Activated naive CD8-positive, alpha-beta T cell treated with anti-CD3 and anti-CD28 coated beads, Interleukin-2, amount 10 ng/mL, durations not matched to agents 7 days and 5 days (primary cell): Measurements from ENCODE around the gene PLCB4. TPM values are rescaled to one million over a fixed set of nuclear protein-coding genes. Genes with fewer than 3 reads are reported as not detected.

ENCODE experiments used
- ATAC-seq: fragments of 150-1000 bp; cut with Tn5 transposase; one replicate; pipeline ENCODE4 v1.10.0; 2021; ENCODE audit warnings: low read depth, moderate library complexity
- POLR2A ChIA-PET: fragments of 350-600 bp; sonication (Branson Sonifier 250); formaldehyde crosslinking; loops from one replicate; lab custom pipeline; 2021; ENCODE audit warnings: antibody characterized with exemption; lab: Charles Lee
- DNase-seq: peaks from one replicate; pipeline ENCODE4 v3.0.0; 2021
- H3K27ac Mint-ChIP-seq: one replicate; pipeline ENCODE4 v1.8.0; 2022; ENCODE audit warnings: mild to moderate bottlenecking, mixed read lengths
- H3K27me3 Mint-ChIP-seq: one replicate; pipeline ENCODE4 v1.8.0; 2022; ENCODE audit warnings: mild to moderate bottlenecking, moderate library complexity, mixed read lengths
- H3K36me3 Mint-ChIP-seq: one replicate; pipeline ENCODE4 v1.8.0; 2021; ENCODE audit warnings: mild to moderate bottlenecking, mixed read lengths
- H3K4me1 Mint-ChIP-seq: one replicate; pipeline ENCODE4 v1.8.0; 2021; ENCODE audit warnings: mixed read lengths
- H3K4me3 Mint-ChIP-seq: one replicate; pipeline ENCODE4 v1.8.0; 2022; ENCODE audit warnings: mild to moderate bottlenecking, moderate library complexity, mixed read lengths
- H3K9me3 Mint-ChIP-seq: one replicate; pipeline ENCODE4 v1.8.0; 2021; ENCODE audit warnings: mixed read lengths
- total RNA-seq, 2 experiments: library from RNA; stranded (reverse); gene quantifications; one replicate each; pipeline ENCODE4 v1.2.3, GENCODE V29; 2021

Gene PLCB4
- total RNA-seq, 2 experiments from 2014 or later, result not detected

GRCh38 chr20:9344083-9344920 lies 275.4 kb downstream of the PLCB4 start:
- DNase-seq, result no peak
- Mint-ChIP-seq H3K36me3 (no peaks in the 10 kb centered on the region), H3K9me3 (no peaks in the 10 kb centered on the region), H3K27ac (no peak overlapping the region), H3K27me3 (no peaks in the 10 kb centered on the region), H3K4me3 (no peak overlapping the region), H3K4me1 (no peaks in the 10 kb centered on the region)
- ATAC-seq, result no peak
- POLR2A ChIA-PET, result no interaction called here

- no peak overlapping the region for H3K27ac Mint-ChIP-seq
- H3K27me3 Mint-ChIP-seq, result no peaks in the 10 kb centered on the region
- no peak for DNase-seq
- H3K4me1 Mint-ChIP-seq, result no peaks in the 10 kb centered on the region
- no peak overlapping the region for H3K4me3 Mint-ChIP-seq
- H3K36me3 Mint-ChIP-seq, result no peaks in the 10 kb centered on the region
- POLR2A ChIA-PET, result no interaction called here
- H3K9me3 Mint-ChIP-seq, result no peaks in the 10 kb centered on the region
- ATAC-seq, result no peak
These were observed 279.4 kb downstream of the PLCB4 start for GRCh38 chr20:9348316-9348715.

DNA sequence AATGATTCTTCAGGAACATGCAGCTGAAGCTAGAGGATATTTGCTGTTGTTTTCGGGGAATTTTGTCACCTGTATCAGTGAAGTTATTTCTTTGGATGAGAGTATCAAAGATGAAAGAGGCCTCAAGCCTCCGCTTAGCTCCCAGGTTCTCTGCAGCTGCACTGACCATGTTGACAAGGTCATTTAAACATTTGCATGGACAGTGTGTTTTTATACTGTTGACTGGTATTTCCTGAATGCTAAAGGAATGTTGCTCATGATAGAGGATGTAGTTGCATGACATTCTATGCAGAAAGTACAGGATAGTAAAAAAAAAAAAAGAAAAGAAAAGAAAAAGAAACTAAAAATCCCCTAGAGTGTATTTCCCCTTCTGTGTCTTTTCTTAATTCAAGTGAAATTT lies 279.9 kb downstream of the PLCB4 start:
- no peaks in the 10 kb centered on the region for H3K9me3 Mint-ChIP-seq
- DNase-seq (no peak), ATAC-seq (no peak)
- no peaks in the 10 kb centered on the region for H3K27me3 Mint-ChIP-seq
- POLR2A ChIA-PET, result no interaction called here
- no peak overlapping the region for H3K27ac Mint-ChIP-seq
- no peak overlapping the region for H3K4me3 Mint-ChIP-seq
- H3K4me1 Mint-ChIP-seq, result no peaks in the 10 kb centered on the region
- H3K36me3 Mint-ChIP-seq, result no peaks in the 10 kb centered on the region

DNA sequence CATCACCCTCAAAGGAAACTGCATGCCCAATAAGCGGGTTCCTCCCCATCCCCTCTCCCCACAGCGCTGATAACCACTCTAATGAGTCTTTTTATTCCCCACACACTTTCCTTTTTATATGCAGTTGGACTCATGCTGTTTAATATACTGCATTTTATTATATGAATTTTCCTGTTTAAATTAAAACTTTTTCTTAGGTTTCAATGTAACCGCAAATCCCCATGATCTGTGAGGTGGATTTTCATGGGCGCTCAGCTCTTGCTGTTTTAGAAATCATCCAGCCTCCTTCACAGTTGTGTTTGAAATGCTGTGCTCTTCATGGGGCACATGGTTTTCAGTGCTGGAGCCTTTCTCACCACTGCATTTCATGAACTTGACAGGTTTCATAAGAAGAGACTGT lies 280.4 kb downstream of the PLCB4 start:
- Mint-ChIP-seq H3K4me3 (no peak overlapping the region), H3K27ac (no peak overlapping the region), H3K4me1 (no peaks in the 10 kb centered on the region), H3K36me3 (no peaks in the 10 kb centered on the region), H3K9me3 (no peaks in the 10 kb centered on the region), H3K27me3 (no peaks in the 10 kb centered on the region)
- no peak for ATAC-seq
- POLR2A ChIA-PET, result no interaction called here
- no peak for DNase-seq

- H3K9me3 Mint-ChIP-seq, result no peaks in the 10 kb centered on the region
- H3K27ac Mint-ChIP-seq, result no peak overlapping the region
These were observed 283.9 kb downstream of the PLCB4 start for GRCh38 chr20:9352739-9353138.

GRCh38 chr20:9353180-9353915 lies 284.5 kb downstream of the PLCB4 start:
- Mint-ChIP-seq H3K27ac (no peak overlapping the region), H3K36me3 (no peaks in the 10 kb centered on the region), H3K4me3 (no peak overlapping the region), H3K27me3 (no peaks in the 10 kb centered on the region), H3K9me3 (no peaks in the 10 kb centered on the region), H3K4me1 (no peaks in the 10 kb centered on the region)
- ATAC-seq, result no peak
- POLR2A ChIA-PET, result no interaction called here
- no peak for DNase-seq

More at GRCh38 chr20:9352739-9353138, 283.9 kb downstream of the PLCB4 start:
- ATAC-seq (no peak), DNase-seq (no peak)
- Mint-ChIP-seq H3K36me3 (no peaks in the 10 kb centered on the region), H3K27me3 (no peaks in the 10 kb centered on the region), H3K4me3 (no peak overlapping the region), H3K4me1 (no peaks in the 10 kb centered on the region)
- POLR2A ChIA-PET, result no interaction called here

- Mint-ChIP-seq H3K4me3 (no peak overlapping the region), H3K27ac (no peak overlapping the region), H3K36me3 (no peaks in the 10 kb centered on the region), H3K27me3 (no peaks in the 10 kb centered on the region), H3K4me1 (no peaks in the 10 kb centered on the region), H3K9me3 (no peaks in the 10 kb centered on the region)
- ATAC-seq (no peak), DNase-seq (no peak)
- POLR2A ChIA-PET, result no interaction called here
These were observed 285.0 kb downstream of the PLCB4 start for GRCh38 chr20:9353916-9354276.

- Mint-ChIP-seq H3K27ac (no peak overlapping the region), H3K4me1 (no peaks in the 10 kb centered on the region), H3K27me3 (no peaks in the 10 kb centered on the region), H3K36me3 (no peaks in the 10 kb centered on the region), H3K9me3 (no peaks in the 10 kb centered on the region), H3K4me3 (no peak overlapping the region)
- ATAC-seq (no peak), DNase-seq (no peak)
- POLR2A ChIA-PET, result no interaction called here
These were observed 285.7 kb downstream of the PLCB4 start for GRCh38 chr20:9354579-9354978.

GRCh38 chr20:9358001-9358400 lies 289.1 kb downstream of the PLCB4 start:
- ATAC-seq (no peak), DNase-seq (no peak)
- POLR2A ChIA-PET, result no interaction called here
- H3K36me3 Mint-ChIP-seq, result no peaks in the 10 kb centered on the region
- no peak overlapping the region for H3K4me3 Mint-ChIP-seq
- H3K27me3 Mint-ChIP-seq, result no peaks in the 10 kb centered on the region
- H3K4me1 Mint-ChIP-seq, result no peaks in the 10 kb centered on the region
- no peaks in the 10 kb centered on the region for H3K9me3 Mint-ChIP-seq
- H3K27ac Mint-ChIP-seq, result no peak overlapping the region

DNA sequence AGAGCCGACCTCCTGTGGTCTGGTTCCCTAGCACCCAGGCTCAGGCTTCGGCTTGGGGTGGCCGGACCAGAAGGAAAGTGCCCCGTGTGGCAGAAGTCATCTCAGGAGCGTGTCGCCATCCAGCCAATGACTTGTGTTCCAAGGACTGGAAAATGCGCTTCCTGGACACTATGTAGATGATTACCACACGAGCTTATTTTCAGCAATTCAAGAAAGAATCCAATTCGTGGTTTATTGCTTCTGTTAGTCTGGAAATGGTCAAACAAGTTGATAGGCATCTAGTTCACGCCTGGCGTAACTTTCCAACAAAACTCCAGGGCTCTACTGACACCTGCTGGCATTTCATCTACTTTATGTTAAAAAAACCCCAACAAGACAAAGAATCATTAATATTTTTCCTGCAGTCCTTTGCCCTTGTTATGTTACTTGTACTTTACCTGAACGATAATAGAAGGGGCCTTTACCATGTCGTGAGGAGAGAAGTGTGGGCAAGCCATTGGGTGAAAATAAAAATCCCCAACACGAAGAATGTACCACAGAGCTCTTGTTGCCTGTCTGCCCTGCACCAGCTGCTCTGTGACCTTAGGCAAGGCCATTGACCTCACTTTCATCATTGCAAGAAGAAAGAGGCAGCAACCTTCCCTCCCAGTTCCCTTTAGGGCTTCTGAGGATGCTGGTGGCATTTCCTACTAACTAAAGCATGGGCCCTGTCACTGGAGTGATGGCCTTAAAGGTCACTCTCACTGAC lies 290.8 kb downstream of the PLCB4 start:
- DNase-seq (no peak), ATAC-seq (no peak)
- Mint-ChIP-seq H3K4me1 (no peaks in the 10 kb centered on the region), H3K27me3 (no peaks in the 10 kb centered on the region), H3K27ac (no peak overlapping the region), H3K36me3 (no peaks in the 10 kb centered on the region), H3K9me3 (no peaks in the 10 kb centered on the region), H3K4me3 (no peak overlapping the region)
- POLR2A ChIA-PET, result no interaction called here

- Mint-ChIP-seq H3K4me3 (no peak overlapping the region), H3K36me3 (no peaks in the 10 kb centered on the region), H3K27me3 (no peaks in the 10 kb centered on the region), H3K27ac (no peak overlapping the region), H3K9me3 (no peaks in the 10 kb centered on the region), H3K4me1 (no peaks in the 10 kb centered on the region)
- ATAC-seq (no peak), DNase-seq (no peak)
- POLR2A ChIA-PET, result no interaction called here
These were observed 291.5 kb downstream of the PLCB4 start for GRCh38 chr20:9360431-9360830.

DNA sequence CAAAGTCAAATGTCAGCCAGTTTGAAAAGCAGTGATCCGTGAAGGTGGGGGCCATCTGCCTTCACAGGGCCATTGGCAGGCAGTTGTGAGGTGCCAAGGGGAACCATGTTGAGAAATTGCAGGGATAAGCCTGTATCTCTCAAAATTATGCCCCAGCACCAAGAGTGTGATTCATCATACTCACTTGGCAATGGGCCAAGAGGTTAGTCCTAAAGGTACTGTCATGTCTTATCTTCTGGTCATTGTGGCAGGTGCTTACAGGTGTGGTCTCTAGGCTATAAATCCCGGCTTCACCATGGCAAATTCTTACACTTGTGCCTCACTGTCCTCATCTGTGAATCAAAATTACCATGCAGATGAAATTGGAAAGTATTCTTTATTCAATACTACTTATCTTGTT lies 294.8 kb downstream of the PLCB4 start:
- no peaks in the 10 kb centered on the region for H3K4me1 Mint-ChIP-seq
- no peaks in the 10 kb centered on the region for H3K9me3 Mint-ChIP-seq
- H3K4me3 Mint-ChIP-seq, result no peak overlapping the region
- POLR2A ChIA-PET, result no interaction called here
- ATAC-seq (no peak), DNase-seq (no peak)
- H3K27ac Mint-ChIP-seq, result no peak overlapping the region
- H3K27me3 Mint-ChIP-seq, result no peaks in the 10 kb centered on the region
- H3K36me3 Mint-ChIP-seq, result no peaks in the 10 kb centered on the region

DNA sequence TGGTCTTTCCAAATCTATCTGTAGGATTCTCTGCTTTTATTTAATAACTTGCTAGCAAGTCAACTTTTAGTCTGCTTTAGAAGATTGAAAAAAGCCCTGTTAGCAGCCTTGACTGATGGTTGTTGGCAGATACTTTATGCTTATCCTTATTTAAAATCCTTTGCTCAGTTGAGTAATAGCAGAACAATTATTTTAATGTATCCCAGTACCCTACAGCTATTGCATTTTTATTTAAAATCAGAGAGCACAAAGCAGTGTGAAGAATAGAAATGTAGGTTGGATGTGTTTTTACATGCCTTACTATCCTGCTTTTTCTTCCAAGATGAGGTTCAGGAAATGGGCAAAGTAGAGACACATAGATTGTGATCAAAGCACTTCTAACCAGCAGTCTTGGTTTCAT lies 298.4 kb downstream of the PLCB4 start:
- no peaks in the 10 kb centered on the region for H3K36me3 Mint-ChIP-seq
- no peak overlapping the region for H3K4me3 Mint-ChIP-seq
- no peaks in the 10 kb centered on the region for H3K27me3 Mint-ChIP-seq
- no peak overlapping the region for H3K27ac Mint-ChIP-seq
- DNase-seq, result no peak
- H3K4me1 Mint-ChIP-seq, result no peaks in the 10 kb centered on the region
- POLR2A ChIA-PET, result no interaction called here
- no peaks in the 10 kb centered on the region for H3K9me3 Mint-ChIP-seq
- no peak for ATAC-seq
